Ishikawa (cell line): Measurements from ENCODE around the gene NUDCD3.

Experiments used
- CEBPB ChIP-seq: IDR thresholded peaks from 2 replicates; pipeline ENCODE4 v1.6.1; 2012
- CREB1 ChIP-seq: IDR thresholded peaks from 2 replicates; pipeline ENCODE4 v1.6.1; 2012; ENCODE audit warnings: low read depth
- EGR1 ChIP-seq: IDR thresholded peaks from 2 replicates; pipeline ENCODE4 v1.6.1; 2012
- EP300 ChIP-seq: IDR thresholded peaks from 2 replicates; pipeline ENCODE4 v1.6.1; 2012; ENCODE audit warnings: borderline replicate concordance
- FOXM1 ChIP-seq: IDR thresholded peaks from 2 replicates; pipeline ENCODE4 v1.6.1; 2012; ENCODE audit warnings: low read depth, borderline replicate concordance
- MAX ChIP-seq: IDR thresholded peaks from 2 replicates; pipeline ENCODE4 v1.6.1; 2012
- NFIC ChIP-seq: IDR thresholded peaks from 2 replicates; pipeline ENCODE4 v1.6.1; 2012
- RAD21 ChIP-seq: IDR thresholded peaks from 2 replicates; pipeline ENCODE4 v1.6.1; 2012; ENCODE audit warnings: low read depth
- REST ChIP-seq: IDR thresholded peaks from 2 replicates; pipeline ENCODE4 v1.6.1; 2012; ENCODE audit warnings: low read depth, mild to moderate bottlenecking
- TAF1 ChIP-seq: IDR thresholded peaks from 2 replicates; pipeline ENCODE4 v1.6.1; 2012; ENCODE audit warnings: low read depth, mild to moderate bottlenecking
- TCF12 ChIP-seq: IDR thresholded peaks from 2 replicates; pipeline ENCODE4 v1.6.1; 2012; ENCODE audit warnings: low read depth
- TEAD4 ChIP-seq: IDR thresholded peaks from 2 replicates; pipeline ENCODE4 v1.6.1; 2012
- USF1 ChIP-seq: IDR thresholded peaks from 2 replicates; pipeline ENCODE4 v1.6.1; 2012
- YY1 ChIP-seq: IDR thresholded peaks from 2 replicates; pipeline ENCODE4 v1.6.1; 2012; ENCODE audit warnings: low read depth
- ZBTB7A ChIP-seq: IDR thresholded peaks from 2 replicates; pipeline ENCODE4 v1.6.1; 2012; ENCODE audit warnings: low read depth

The NUDCD3 gene

GRCh38 chr7:44497155-44498027 is 6.9 kb upstream of the NUDCD3 start:
- TF ChIP-seq ZBTB7A (no peak), EGR1 (no peak), USF1 (no peak), REST (no peak), TAF1 (no peak), YY1 (no peak), TCF12 (no peak), CEBPB (no peak), NFIC (no peak), MAX (no peak), TEAD4 (no peak), CREB1 (no peak), FOXM1 (no peak), EP300 (no peak), RAD21 (no peak)

- TF ChIP-seq TAF1 (no peak), TEAD4 (no peak), YY1 (no peak), ZBTB7A (no peak), CEBPB (no peak), FOXM1 (no peak), EGR1 (no peak), MAX (no peak), TCF12 (no peak), CREB1 (no peak), USF1 (no peak), NFIC (no peak), RAD21 (no peak), EP300 (no peak), REST (no peak)
Measured at GRCh38 chr7:44496385-44496784, 5.9 kb upstream of the NUDCD3 start.

GRCh38 chr7:44494960-44495359 is 4.5 kb upstream of the NUDCD3 start:
- TF ChIP-seq TEAD4 (no peak), CEBPB (no peak), CREB1 (no peak), REST (no peak), EGR1 (no peak), NFIC (no peak), YY1 (no peak)

- TF ChIP-seq REST (no peak), TCF12 (no peak), NFIC (no peak), CREB1 (no peak), YY1 (no peak), RAD21 (no peak)
Measured at GRCh38 chr7:44491229-44491628, 771 bp upstream of the NUDCD3 start.
